Measurements from ENCODE around the gene ADARB1. TPM values are rescaled to one million over a fixed set of nuclear protein-coding genes. Genes with fewer than 3 reads are reported as not detected.

The ADARB1 gene
- total RNA-seq, 1 experiment from 2014 or later, result 14.6 TPM

DNA sequence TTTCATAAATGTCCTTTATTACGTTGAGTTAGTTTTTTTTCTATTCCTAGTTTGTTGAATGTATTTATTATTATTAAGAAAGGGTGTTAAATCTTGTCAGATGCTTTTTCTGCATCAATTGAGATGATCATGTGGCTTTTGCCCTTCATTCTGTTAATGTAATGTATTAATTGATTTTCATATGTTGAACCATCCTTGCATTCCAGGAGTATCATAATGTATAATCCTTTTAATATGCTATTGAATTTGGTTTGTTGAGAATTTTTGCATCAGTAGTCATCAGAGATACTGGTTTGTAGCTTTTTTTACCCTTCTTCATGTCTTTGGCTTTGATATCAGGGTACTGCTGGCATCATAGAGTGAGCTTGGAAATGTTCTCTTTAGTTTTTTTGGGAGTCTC lies 113.3 kb downstream of the ADARB1 start (continued):
- TF ChIP-seq, protein P1, sequence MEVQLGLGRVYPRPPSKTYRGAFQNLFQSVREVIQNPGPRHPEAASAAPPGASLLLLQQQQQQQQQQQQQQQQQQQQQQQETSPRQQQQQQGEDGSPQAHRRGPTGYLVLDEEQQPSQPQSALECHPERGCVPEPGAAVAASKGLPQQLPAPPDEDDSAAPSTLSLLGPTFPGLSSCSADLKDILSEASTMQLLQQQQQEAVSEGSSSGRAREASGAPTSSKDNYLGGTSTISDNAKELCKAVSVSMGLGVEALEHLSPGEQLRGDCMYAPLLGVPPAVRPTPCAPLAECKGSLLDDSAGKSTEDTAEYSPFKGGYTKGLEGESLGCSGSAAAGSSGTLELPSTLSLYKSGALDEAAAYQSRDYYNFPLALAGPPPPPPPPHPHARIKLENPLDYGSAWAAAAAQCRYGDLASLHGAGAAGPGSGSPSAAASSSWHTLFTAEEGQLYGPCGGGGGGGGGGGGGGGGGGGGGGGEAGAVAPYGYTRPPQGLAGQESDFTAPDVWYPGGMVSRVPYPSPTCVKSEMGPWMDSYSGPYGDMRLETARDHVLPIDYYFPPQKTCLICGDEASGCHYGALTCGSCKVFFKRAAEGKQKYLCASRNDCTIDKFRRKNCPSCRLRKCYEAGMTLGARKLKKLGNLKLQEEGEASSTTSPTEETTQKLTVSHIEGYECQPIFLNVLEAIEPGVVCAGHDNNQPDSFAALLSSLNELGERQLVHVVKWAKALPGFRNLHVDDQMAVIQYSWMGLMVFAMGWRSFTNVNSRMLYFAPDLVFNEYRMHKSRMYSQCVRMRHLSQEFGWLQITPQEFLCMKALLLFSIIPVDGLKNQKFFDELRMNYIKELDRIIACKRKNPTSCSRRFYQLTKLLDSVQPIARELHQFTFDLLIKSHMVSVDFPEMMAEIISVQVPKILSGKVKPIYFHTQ (CRISPR knock-in tag; IDR thresholded peaks at IDR 0.05), result no peak
- TF ChIP-seq, protein P2, sequence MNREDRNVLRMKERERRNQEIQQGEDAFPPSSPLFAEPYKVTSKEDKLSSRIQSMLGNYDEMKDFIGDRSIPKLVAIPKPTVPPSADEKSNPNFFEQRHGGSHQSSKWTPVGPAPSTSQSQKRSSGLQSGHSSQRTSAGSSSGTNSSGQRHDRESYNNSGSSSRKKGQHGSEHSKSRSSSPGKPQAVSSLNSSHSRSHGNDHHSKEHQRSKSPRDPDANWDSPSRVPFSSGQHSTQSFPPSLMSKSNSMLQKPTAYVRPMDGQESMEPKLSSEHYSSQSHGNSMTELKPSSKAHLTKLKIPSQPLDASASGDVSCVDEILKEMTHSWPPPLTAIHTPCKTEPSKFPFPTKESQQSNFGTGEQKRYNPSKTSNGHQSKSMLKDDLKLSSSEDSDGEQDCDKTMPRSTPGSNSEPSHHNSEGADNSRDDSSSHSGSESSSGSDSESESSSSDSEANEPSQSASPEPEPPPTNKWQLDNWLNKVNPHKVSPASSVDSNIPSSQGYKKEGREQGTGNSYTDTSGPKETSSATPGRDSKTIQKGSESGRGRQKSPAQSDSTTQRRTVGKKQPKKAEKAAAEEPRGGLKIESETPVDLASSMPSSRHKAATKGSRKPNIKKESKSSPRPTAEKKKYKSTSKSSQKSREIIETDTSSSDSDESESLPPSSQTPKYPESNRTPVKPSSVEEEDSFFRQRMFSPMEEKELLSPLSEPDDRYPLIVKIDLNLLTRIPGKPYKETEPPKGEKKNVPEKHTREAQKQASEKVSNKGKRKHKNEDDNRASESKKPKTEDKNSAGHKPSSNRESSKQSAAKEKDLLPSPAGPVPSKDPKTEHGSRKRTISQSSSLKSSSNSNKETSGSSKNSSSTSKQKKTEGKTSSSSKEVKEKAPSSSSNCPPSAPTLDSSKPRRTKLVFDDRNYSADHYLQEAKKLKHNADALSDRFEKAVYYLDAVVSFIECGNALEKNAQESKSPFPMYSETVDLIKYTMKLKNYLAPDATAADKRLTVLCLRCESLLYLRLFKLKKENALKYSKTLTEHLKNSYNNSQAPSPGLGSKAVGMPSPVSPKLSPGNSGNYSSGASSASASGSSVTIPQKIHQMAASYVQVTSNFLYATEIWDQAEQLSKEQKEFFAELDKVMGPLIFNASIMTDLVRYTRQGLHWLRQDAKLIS (CRISPR knock-in tag; IDR thresholded peaks at IDR 0.05; ENCODE audit: borderline replicate concordance), result no peak
- TF ChIP-seq SMAD3 (CRISPR knock-in tag; IDR thresholded peaks at IDR 0.05; ENCODE audit: borderline replicate concordance) (no peak), FOXK1 (CRISPR knock-in tag; IDR thresholded peaks at IDR 0.05) (no peak), CREM (CRISPR knock-in tag; IDR thresholded peaks at IDR 0.05) (no peak), PRDM15 (CRISPR knock-in tag; IDR thresholded peaks at IDR 0.05) (no peak), SOX15 (CRISPR knock-in tag; IDR thresholded peaks at IDR 0.05) (no peak), TCF7 (CRISPR knock-in tag; IDR thresholded peaks at IDR 0.05; ENCODE audit: low read depth) (no peak)
- TF ChIP-seq, protein P3, sequence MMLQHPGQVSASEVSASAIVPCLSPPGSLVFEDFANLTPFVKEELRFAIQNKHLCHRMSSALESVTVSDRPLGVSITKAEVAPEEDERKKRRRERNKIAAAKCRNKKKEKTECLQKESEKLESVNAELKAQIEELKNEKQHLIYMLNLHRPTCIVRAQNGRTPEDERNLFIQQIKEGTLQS (CRISPR knock-in tag; conservative IDR thresholded peaks at IDR 0.05), result no peak
- TF ChIP-seq, protein P4, sequence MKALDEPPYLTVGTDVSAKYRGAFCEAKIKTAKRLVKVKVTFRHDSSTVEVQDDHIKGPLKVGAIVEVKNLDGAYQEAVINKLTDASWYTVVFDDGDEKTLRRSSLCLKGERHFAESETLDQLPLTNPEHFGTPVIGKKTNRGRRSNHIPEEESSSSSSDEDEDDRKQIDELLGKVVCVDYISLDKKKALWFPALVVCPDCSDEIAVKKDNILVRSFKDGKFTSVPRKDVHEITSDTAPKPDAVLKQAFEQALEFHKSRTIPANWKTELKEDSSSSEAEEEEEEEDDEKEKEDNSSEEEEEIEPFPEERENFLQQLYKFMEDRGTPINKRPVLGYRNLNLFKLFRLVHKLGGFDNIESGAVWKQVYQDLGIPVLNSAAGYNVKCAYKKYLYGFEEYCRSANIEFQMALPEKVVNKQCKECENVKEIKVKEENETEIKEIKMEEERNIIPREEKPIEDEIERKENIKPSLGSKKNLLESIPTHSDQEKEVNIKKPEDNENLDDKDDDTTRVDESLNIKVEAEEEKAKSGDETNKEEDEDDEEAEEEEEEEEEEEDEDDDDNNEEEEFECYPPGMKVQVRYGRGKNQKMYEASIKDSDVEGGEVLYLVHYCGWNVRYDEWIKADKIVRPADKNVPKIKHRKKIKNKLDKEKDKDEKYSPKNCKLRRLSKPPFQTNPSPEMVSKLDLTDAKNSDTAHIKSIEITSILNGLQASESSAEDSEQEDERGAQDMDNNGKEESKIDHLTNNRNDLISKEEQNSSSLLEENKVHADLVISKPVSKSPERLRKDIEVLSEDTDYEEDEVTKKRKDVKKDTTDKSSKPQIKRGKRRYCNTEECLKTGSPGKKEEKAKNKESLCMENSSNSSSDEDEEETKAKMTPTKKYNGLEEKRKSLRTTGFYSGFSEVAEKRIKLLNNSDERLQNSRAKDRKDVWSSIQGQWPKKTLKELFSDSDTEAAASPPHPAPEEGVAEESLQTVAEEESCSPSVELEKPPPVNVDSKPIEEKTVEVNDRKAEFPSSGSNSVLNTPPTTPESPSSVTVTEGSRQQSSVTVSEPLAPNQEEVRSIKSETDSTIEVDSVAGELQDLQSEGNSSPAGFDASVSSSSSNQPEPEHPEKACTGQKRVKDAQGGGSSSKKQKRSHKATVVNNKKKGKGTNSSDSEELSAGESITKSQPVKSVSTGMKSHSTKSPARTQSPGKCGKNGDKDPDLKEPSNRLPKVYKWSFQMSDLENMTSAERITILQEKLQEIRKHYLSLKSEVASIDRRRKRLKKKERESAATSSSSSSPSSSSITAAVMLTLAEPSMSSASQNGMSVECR (CRISPR knock-in tag; IDR thresholded peaks at IDR 0.05; ENCODE audit: borderline replicate concordance), result no peak
- TF ChIP-seq, protein P5, sequence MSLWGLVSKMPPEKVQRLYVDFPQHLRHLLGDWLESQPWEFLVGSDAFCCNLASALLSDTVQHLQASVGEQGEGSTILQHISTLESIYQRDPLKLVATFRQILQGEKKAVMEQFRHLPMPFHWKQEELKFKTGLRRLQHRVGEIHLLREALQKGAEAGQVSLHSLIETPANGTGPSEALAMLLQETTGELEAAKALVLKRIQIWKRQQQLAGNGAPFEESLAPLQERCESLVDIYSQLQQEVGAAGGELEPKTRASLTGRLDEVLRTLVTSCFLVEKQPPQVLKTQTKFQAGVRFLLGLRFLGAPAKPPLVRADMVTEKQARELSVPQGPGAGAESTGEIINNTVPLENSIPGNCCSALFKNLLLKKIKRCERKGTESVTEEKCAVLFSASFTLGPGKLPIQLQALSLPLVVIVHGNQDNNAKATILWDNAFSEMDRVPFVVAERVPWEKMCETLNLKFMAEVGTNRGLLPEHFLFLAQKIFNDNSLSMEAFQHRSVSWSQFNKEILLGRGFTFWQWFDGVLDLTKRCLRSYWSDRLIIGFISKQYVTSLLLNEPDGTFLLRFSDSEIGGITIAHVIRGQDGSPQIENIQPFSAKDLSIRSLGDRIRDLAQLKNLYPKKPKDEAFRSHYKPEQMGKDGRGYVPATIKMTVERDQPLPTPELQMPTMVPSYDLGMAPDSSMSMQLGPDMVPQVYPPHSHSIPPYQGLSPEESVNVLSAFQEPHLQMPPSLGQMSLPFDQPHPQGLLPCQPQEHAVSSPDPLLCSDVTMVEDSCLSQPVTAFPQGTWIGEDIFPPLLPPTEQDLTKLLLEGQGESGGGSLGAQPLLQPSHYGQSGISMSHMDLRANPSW (CRISPR knock-in tag; conservative IDR thresholded peaks at IDR 0.05; ENCODE audit: low read depth), result no peak

Data from WTC11 (cell line).